ENCODE results near the gene MCC. TPM values are rescaled to one million over a fixed set of nuclear protein-coding genes. Genes with fewer than 3 reads are reported as not detected.

MCC gene
- total and polyA plus RNA-seq, 7 donors: 1.4 to 13.8 (median 4.4) TPM

- no peaks in the 10 kb centered on the region for H3K27me3 ChIP-seq (ENCODE audit: insufficient read depth in 3 of 3, low read length in 2 of 3)
Measured at GRCh38 chr5:113047234-113047633, 441.0 kb downstream of the MCC start.

GRCh38 chr5:113044776-113045465 is 443.3 kb downstream of the MCC start:
- Histone ChIP-seq H3K4me3 (no peak overlapping the region), H3K27me3 (ENCODE audit: insufficient read depth in 3 of 3, low read length in 2 of 3) (no peaks in the 10 kb centered on the region), H3K9me3 (no peaks in the 10 kb centered on the region), H3K4me1 (no peaks in the 10 kb centered on the region), H3K36me3 (ENCODE audit: insufficient read depth in 1 of 2, low read depth in 1 of 2) (peaks cover 0 to 25% of the 10 kb centered on the region in 2 donors), H3K27ac (no peak overlapping the region)
- intact Hi-C loops (cut with DNase I): no loop called here
- TF ChIP-seq CTCF (IDR thresholded peaks at IDR 0.05): no peak
- DNase-seq (no peak), ATAC-seq (no peak)
- 82 to 90% (median 84%) methylated on average over 11 of the region's 11 CpGs for WGBS, 3 donors

More at GRCh38 chr5:113047234-113047633, 441.0 kb downstream of the MCC start:
- no peak overlapping the region for H3K27ac ChIP-seq
- no peaks in the 10 kb centered on the region for H3K9me3 ChIP-seq
- TF ChIP-seq CTCF (IDR thresholded peaks at IDR 0.05): no peak
- WGBS, 3 donors: 74 to 85% (median 79%) methylated on average over 2 of the region's 2 CpGs
- H3K4me3 ChIP-seq: no peak overlapping the region
- H3K36me3 ChIP-seq (ENCODE audit: insufficient read depth in 1 of 2, low read depth in 1 of 2): peaks cover 0 to 20% of the 10 kb centered on the region in 2 donors
- intact Hi-C loops (cut with DNase I): no loop called here
- ATAC-seq (no peak), DNase-seq (no peak)
- peaks cover 8% of the 10 kb centered on the region for H3K4me1 ChIP-seq

GRCh38 chr5:113043491-113043931 is 444.7 kb downstream of the MCC start:
- Histone ChIP-seq H3K27me3 (ENCODE audit: insufficient read depth in 3 of 3, low read length in 2 of 3) (no peaks in the 10 kb centered on the region), H3K9me3 (no peaks in the 10 kb centered on the region), H3K4me3 (no peak overlapping the region), H3K27ac (no peak overlapping the region), H3K36me3 (ENCODE audit: insufficient read depth in 1 of 2, low read depth in 1 of 2) (peaks cover 3 to 25% of the 10 kb centered on the region in 2 donors), H3K4me1 (no peaks in the 10 kb centered on the region)
- DNase-seq (peak; percentile 33 to 59), ATAC-seq (peak; percentile 41 to 78 (median 74))
- no peak for TF ChIP-seq CTCF (IDR thresholded peaks at IDR 0.05)
- intact Hi-C loops (cut with DNase I): no loop called here
- WGBS, 3 donors: 33 to 48% (median 38%) methylated on average over 15 to 16 of the region's 16 CpGs

GRCh38 chr5:113042491-113043243 is 445.6 kb downstream of the MCC start:
- DNase-seq (no peak), ATAC-seq (no peak)
- Histone ChIP-seq H3K9me3 (no peaks in the 10 kb centered on the region), H3K27ac (no peak overlapping the region), H3K27me3 (ENCODE audit: insufficient read depth in 3 of 3, low read length in 2 of 3) (no peaks in the 10 kb centered on the region), H3K4me1 (no peaks in the 10 kb centered on the region), H3K4me3 (no peak overlapping the region), H3K36me3 (ENCODE audit: insufficient read depth in 1 of 2, low read depth in 1 of 2) (peaks cover 3 to 16% of the 10 kb centered on the region in 2 donors)
- intact Hi-C loops (cut with DNase I): no loop called here
- 84 to 91% (median 85%) methylated on average over 4 of the region's 4 CpGs for WGBS, 3 donors
- no peak for TF ChIP-seq CTCF (IDR thresholded peaks at IDR 0.05)

All from psoas muscle (tissue), 8 donors.